ENCODE results near the gene COL23A1.

Gene COL23A1

GRCh38 chr5:178331491-178331996, 258.6 kb downstream of the COL23A1 start:
- no peaks in the 10 kb centered on the region for H3K36me3 ChIP-seq (ENCODE audit: control insufficient read depth in 2 of 2, insufficient read depth in 1 of 2, low read length in 2 of 2)
- H3K27ac ChIP-seq (ENCODE audit: extremely low read depth, low read depth, low read length), result no peak overlapping the region
- CTCF ChIA-PET, result interaction anchor here (0.8 kb wide), 1 partner anchor 403 kb away, joined by 5 read pairs; no protein-coding TSS in a partner anchor
- H3K9me3 ChIP-seq (ENCODE audit: control insufficient read depth, insufficient read depth, low read depth, low read length), result no peaks in the 10 kb centered on the region
- no peak overlapping the region for H3K4me3 ChIP-seq (ENCODE audit: low read depth, low read length)
- H3K4me1 ChIP-seq (ENCODE audit: control insufficient read depth, insufficient read depth, low read length), result no peaks in the 10 kb centered on the region; the same call in 1 of the 2 replicates
- TF ChIP-seq KLF1 (tag by site-specific recombination; IDR thresholded peaks at IDR 0.05) (peak; percentile 94), ZNF521 (tag by site-specific recombination; IDR thresholded peaks at IDR 0.05) (no peak), ZNF596 (tag by site-specific recombination; IDR thresholded peaks at IDR 0.05) (no peak)
- POLR2A ChIA-PET, result interaction anchor here (0.6 kb wide), 1 partner anchor 1094 kb away, joined by 3 read pairs; no protein-coding TSS in a partner anchor

GRCh38 chr5:178330791-178331404, 259.3 kb downstream of the COL23A1 start:
- no peaks in the 10 kb centered on the region for H3K9me3 ChIP-seq (ENCODE audit: control insufficient read depth, insufficient read depth, low read depth, low read length)
- CTCF ChIA-PET, result no interaction called here
- H3K27ac ChIP-seq (ENCODE audit: extremely low read depth, low read depth, low read length), result no peak overlapping the region
- H3K4me3 ChIP-seq (ENCODE audit: low read depth, low read length), result no peak overlapping the region
- no peak for TF ChIP-seq MYNN (tag by site-specific recombination; IDR thresholded peaks at IDR 0.05; ENCODE audit: borderline replicate concordance)
- TF ChIP-seq ZFHX2 (tag by site-specific recombination; conservative IDR thresholded peaks at IDR 0.05), result 0 out of 2 replicates have a peak, but pooled peaks have one; percentile 4
- no peaks in the 10 kb centered on the region; the same call in 1 of the 2 replicates for H3K4me1 ChIP-seq (ENCODE audit: control insufficient read depth, insufficient read depth, low read length)
- POLR2A ChIA-PET, result no interaction called here
- H3K36me3 ChIP-seq (ENCODE audit: control insufficient read depth in 2 of 2, insufficient read depth in 1 of 2, low read length in 2 of 2), result no peaks in the 10 kb centered on the region

GRCh38 chr5:178328826-178329730, 261.1 kb downstream of the COL23A1 start:
- no peak overlapping the region for H3K27ac ChIP-seq (ENCODE audit: extremely low read depth, low read depth, low read length)
- no peak for TF ChIP-seq KLF8 (tag by site-specific recombination; IDR thresholded peaks at IDR 0.05)
- ChIA-PET CTCF (no interaction called here), POLR2A (no interaction called here)
- no peaks in the 10 kb centered on the region for H3K36me3 ChIP-seq (ENCODE audit: control insufficient read depth in 2 of 2, insufficient read depth in 1 of 2, low read length in 2 of 2)
- no peaks in the 10 kb centered on the region; the same call in 1 of the 2 replicates for H3K4me1 ChIP-seq (ENCODE audit: control insufficient read depth, insufficient read depth, low read length)
- no peak overlapping the region for H3K4me3 ChIP-seq (ENCODE audit: low read depth, low read length)
- H3K9me3 ChIP-seq (ENCODE audit: control insufficient read depth, insufficient read depth, low read depth, low read length), result no peaks in the 10 kb centered on the region

GRCh38 chr5:178327931-178328711, 262.1 kb downstream of the COL23A1 start:
- H3K9me3 ChIP-seq (ENCODE audit: control insufficient read depth, insufficient read depth, low read depth, low read length), result no peaks in the 10 kb centered on the region
- POLR2A ChIA-PET, result no interaction called here
- no peaks in the 10 kb centered on the region for H3K36me3 ChIP-seq (ENCODE audit: control insufficient read depth in 2 of 2, insufficient read depth in 1 of 2, low read length in 2 of 2)

GRCh38 chr5:178327446-178327845, 262.7 kb downstream of the COL23A1 start:
- TF ChIP-seq KLF9 (tag by site-specific recombination; IDR thresholded peaks at IDR 0.05; ENCODE audit: low read depth) (no peak), CTCF (tag by site-specific recombination; IDR thresholded peaks at IDR 0.05) (no peak), GLIS2 (tag by site-specific recombination; IDR thresholded peaks at IDR 0.05) (0 out of 2 replicates have a peak, but pooled peaks have one; percentile 17)
- ChIA-PET CTCF (no interaction called here), POLR2A (no interaction called here)
- H3K4me3 ChIP-seq (ENCODE audit: low read depth, low read length), result no peak overlapping the region
- no peaks in the 10 kb centered on the region for H3K36me3 ChIP-seq (ENCODE audit: control insufficient read depth in 2 of 2, insufficient read depth in 1 of 2, low read length in 2 of 2)
- H3K4me1 ChIP-seq (ENCODE audit: control insufficient read depth, insufficient read depth, low read length), result no peaks in the 10 kb centered on the region
- no peak overlapping the region for H3K27ac ChIP-seq (ENCODE audit: extremely low read depth, low read depth, low read length)
- no peaks in the 10 kb centered on the region for H3K9me3 ChIP-seq (ENCODE audit: control insufficient read depth, insufficient read depth, low read depth, low read length)

More at GRCh38 chr5:178327931-178328711, 262.1 kb downstream of the COL23A1 start:
- TF ChIP-seq ZNF624 (tag by site-specific recombination; IDR thresholded peaks at IDR 0.05) (no peak), ZNF776 (tag by site-specific recombination; IDR thresholded peaks at IDR 0.05; ENCODE audit: borderline replicate concordance) (no peak), ZNF274 (IDR thresholded peaks at IDR 0.05; ENCODE audit: low read length) (no peak), ZNF274 (tag by site-specific recombination; IDR thresholded peaks at IDR 0.05; ENCODE audit: borderline replicate concordance) (no peak), ZNF473 (tag by site-specific recombination; IDR thresholded peaks at IDR 0.05) (no peak), ZNF23 (tag by site-specific recombination; IDR thresholded peaks at IDR 0.05; ENCODE audit: borderline replicate concordance) (no peak), ZNF169 (tag by site-specific recombination; IDR thresholded peaks at IDR 0.05) (no peak), PRDM1 (tag by site-specific recombination; IDR thresholded peaks at IDR 0.05) (no peak), ZBTB21 (tag by site-specific recombination; IDR thresholded peaks at IDR 0.05) (no peak), ZNF221 (tag by site-specific recombination; IDR thresholded peaks at IDR 0.05; ENCODE audit: borderline replicate concordance) (no peak), ZNF664 (tag by site-specific recombination; IDR thresholded peaks at IDR 0.05) (no peak), ZNF621 (tag by site-specific recombination; IDR thresholded peaks at IDR 0.05) (no peak), GLIS2 (tag by site-specific recombination; IDR thresholded peaks at IDR 0.05) (no peak), GLI2 (tag by site-specific recombination; IDR thresholded peaks at IDR 0.05; ENCODE audit: borderline replicate concordance, low read depth) (no peak), HOXA7 (CRISPR knock-in tag; IDR thresholded peaks at IDR 0.05; ENCODE audit: borderline replicate concordance) (no peak), ZNF596 (tag by site-specific recombination; IDR thresholded peaks at IDR 0.05) (no peak)
- no peaks in the 10 kb centered on the region for H3K4me1 ChIP-seq (ENCODE audit: control insufficient read depth, insufficient read depth, low read length)
- H3K27ac ChIP-seq (ENCODE audit: extremely low read depth, low read depth, low read length), result no peak overlapping the region
- CTCF ChIA-PET, result no interaction called here
- no peak overlapping the region for H3K4me3 ChIP-seq (ENCODE audit: low read depth, low read length)

All from HEK293 (cell line).